OCI-M1 (cell line): Measurements from ENCODE around the gene LAT.

Experiments used
- DNase-seq: peaks from one replicate; lab custom pipeline; 2025; lab: John Stamatoyannopoulos, UW

LAT gene

DNA sequence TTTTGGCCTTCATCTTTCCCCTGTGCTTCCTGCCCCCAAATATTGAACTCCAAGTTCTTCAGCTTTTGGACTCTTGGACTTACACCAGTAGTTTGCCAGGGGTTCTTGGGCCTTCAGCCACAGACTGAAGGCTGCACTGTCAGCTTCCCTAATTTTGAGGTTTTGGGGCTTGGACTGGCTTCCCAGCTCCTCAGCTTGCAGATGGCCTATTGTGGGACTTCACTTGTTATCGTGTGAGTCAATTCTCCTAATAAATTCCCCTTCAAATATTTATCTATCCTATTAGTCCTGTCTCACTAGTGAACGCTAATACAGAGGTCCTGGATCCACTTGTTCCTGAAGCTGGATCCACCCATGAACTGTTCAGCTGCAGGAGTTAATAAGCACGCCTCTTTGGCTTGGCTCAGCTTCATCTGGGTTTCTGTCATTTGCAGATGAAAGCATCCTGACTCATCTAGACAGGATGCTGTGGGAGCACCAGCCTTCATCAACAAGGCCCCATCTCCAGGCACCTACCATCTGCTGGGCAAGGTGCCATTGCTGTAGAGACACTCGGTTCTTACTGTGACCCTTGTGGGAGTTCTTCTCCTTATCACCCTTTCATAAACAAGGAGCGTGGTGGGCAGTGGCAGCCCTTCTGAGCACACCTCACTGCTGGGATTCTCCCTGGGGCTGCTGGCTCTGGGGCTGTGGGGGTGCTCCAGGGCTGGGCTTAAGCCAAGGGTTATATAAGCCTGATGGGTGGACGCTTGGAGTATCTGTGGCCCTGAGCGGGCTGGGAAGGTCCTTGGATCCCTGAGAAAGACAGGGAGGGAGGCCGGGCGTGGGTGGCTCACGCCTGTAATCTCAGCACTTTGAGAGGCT is 23.1 kb downstream of the LAT start:
- DNase-seq: peak; percentile 49

DNA sequence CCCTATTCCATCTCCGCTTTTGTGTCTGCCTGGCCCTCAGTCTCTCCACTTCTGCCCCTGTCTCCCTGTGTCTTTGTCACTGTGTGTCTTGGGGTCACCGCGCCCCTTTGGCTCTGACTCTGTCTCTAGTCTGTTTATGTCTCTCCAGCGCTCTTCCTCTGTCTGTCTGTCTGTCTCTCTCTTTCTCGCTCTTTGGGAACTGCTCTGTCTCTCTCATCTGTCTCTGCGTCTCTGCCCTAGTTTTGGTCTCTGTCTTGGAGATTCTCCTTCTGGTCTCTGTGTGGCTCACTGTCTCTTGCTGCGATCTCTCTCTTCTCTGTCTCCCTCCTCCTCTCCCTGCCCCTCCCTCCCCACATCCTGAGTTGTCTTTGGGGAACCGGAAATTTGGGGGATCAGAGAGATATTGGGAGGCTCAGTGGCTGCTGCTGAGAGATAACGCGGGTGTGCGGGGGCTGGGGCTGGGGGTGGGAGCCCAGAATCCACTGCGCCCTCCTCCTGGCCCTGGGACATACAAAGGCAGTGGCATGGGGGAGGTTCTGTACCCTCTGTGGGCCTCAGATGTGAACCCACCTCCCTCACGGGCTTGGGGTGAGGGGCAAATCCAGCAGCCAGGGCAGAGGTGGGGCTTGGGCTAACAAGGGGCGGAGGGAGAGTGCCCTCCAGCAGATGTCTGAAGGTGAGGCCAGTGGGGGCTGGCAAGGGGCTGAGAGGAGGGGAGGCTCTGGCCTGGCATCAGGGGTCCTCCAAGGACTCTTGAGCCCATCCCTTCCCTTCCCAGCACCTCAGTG is 24.4 kb downstream of the LAT start:
- peak; percentile 92 for DNase-seq

DNA sequence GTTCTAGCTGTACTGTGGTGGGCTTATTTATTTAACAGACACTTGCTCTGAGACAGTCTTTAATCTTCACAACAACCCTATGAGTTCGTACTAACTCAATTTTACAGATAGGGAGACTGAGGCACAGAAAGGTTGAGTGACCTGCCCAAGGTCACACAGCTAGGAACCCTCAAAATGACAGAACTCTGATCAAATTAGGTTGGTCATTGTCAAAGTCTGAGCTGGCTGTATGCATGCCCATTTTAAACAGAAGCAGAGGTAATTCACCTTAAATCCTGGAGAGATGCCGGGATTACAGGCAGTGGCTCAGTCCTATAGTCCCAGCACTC is 24.9 kb downstream of the LAT start:
- peak; percentile 62 for DNase-seq

DNA sequence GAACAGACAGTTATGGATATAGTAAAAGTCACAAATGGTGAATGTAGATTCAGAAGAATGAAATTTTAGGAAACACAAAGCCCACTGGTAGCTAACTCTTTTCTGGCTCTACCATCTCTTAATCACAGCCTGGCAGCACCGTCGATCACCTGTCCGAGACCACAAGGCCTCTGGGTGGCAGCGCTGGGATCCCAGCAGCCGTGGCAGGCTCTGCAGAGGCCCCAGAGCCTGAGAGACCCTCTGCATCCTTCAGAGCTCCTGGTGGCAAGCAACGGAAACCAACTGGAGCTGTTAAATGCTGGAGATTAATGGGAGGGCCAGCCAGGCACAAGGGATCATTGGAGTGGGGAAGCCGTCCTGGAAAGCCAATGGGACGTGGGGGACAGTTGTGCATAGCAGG is 26.3 kb downstream of the LAT start:
- DNase-seq: peak; percentile 16

DNA sequence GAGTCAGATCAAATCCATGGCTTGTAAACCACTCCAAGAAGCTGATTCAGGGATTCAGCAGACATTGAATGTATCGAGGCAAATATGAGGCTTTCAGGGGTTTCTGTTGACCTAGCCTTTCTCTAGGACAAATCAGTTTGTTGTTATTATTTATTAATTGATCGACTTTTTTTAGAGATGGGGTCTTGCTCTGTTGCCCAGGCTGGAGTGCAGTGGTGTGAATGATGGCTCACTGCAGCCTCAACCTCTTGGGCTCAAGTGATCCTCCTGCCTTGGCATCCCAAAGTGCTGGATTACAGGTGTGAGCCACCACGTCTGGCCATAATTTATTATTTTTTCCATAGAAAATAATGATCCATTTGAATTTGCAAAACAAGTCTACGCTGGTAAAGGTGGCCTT is 27.0 kb downstream of the LAT start:
- DNase-seq: no peak

DNA sequence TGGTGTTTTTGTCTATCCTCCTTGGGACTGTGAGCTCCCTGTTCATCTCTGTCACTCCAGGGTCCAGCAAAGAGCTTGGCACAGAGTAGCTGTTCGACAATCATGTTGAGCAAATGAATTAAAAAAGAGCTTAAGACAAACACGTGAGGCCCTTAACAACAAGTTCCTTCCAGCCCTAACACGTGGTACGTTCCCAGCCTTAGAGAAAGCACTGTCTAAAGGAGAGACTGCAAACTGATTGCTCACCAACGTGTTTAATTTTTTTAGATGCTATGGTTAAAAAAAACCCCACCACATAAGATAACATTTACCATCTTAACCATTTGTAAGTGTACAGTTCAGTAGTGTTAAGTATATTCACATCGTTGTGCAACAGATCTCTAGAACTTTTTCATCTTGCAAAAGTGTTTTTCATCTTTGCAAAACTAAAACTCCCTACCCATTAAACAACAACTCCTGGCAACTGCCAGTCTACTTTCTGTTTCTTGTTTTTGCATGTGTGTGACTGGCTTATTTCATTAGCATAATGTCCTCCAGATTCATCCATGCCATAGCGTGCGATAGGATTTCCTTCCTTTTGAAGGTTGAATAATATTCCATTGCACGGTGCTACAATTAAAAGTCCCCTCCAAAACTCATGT is 28.2 kb downstream of the LAT start:
- DNase-seq: peak; percentile 36

DNA sequence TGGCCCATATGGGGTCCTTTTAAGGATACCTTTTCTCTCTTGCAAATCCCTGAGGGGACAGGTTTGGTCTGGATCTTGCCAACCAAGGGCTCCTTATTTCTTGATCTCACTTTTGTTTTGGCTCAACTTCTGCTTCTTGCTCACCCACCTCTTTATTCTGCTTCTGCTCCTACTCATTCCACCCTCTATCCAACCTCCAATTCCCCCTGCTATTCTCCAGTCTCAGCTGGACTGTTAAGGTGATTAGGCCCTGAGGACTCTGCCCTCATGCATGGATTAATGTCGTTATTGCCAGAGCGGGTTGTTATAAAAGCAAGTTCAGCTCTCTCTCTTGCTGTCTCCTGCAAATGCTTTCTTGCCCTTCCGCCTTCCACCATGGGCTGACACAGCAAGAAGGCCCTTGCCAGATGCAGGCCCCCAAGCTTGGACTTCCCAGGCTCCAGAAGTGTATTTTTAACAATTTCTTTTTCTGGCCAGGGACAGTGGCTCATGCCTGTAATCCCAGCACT is 29.8 kb downstream of the LAT start:
- DNase-seq: no peak

DNA sequence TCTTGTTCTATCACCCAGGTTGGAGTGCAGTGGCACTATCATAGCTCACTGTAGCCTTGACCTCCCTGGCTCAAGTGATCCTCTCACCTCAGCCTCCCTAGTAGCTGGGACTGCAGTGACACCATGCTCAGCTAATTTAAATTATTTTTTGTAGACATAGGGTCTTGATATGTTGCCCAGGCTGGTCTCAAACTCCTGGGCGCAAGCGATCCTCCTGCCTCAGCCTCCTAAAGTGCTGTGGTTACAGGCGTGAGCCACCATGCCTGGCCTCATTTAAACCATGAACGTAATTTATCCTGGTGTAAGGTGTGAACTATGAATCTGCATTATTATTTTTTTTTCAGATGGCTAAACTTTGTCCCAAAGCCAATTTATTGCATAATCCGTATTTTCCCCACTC is 37.3 kb downstream of the LAT start:
- DNase-seq: no peak

DNA sequence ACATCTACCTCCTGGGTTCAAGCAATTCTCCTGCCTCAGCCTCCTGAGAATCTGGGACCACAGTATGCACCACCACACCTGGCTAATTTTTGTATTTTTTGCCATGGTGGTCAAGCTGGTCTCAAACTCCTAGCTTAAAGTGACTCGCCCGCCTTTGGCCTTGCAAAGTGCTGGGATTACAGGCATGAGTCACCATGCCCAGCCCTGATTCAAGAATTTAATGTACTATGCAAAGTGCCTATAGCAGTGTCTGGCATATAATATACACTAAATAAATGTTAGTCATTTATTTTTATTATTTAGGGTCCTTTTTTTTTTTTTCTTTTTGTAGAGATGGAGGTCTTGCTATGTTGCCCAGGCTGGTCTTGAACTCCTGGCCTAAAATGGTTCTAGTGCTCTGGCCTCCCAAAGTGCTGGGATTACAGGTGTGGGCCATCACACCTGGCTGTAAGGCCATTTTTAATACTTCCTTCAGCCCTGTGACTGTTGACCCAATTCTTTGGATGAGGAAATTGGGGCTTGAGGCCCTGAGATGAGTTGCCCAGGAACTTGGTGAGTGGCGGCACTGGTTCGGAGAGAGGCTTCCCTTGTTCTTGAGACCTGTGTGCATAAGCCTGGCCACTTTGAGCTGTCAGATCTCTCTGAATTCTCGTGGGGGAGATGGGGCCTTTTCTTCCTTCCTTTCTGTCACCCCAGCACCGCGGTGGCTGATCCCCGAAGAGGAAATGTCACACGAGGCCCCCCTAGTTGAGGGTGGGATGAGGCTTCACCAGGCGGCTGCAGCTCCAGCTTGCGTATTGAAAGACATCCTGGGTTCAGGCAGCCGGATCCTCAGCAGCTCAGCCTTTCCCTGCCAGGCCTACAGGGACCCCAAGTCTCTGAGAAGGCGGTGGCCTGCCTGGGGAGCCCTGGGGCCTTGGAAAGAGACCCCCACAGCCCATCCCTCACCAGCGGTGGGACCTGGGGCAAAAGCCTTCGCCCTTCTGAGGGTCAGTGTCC is 38.7 kb downstream of the LAT start:
- DNase-seq: no peak

DNA sequence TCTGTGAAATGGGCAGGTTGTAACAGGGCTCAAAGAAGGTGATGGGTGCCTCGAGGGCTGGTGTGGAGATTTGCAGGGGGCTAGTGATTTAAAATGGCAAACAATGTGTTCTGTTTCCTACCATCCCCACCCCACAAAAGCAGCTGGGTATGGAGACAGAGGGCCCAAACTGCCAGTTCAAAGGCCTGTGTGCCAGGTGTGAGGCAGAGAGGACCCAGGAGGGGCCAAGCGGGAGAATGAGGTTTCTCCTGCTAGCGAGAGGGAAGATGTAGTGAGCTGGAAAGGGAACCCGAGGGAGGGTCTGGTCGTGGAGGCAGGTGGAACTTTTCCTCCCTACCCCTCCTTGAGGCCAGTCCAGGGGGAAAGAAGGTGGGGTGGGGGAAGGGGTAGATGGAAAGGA is 39.4 kb downstream of the LAT start:
- DNase-seq: no peak

DNA sequence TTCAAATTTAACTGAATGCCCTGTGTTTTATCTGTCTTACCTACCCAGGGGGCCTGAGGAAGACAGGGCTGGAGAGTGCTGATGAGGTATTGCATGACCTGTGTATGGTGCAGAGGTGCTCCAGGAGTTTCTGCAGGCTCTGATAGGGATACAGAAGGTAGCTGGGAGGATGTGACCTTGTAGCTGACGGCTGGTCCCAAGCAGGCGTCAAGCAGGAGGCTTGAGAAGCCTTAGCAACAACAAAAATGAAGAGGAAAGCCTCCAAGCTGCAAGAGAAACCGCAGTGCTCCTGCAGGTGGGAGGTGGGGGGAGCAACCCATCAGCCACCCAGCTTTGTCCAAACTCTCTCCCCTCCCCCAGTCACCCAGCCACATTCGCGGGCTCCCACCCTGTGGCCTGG is 40.4 kb downstream of the LAT start:
- DNase-seq: no peak

DNA sequence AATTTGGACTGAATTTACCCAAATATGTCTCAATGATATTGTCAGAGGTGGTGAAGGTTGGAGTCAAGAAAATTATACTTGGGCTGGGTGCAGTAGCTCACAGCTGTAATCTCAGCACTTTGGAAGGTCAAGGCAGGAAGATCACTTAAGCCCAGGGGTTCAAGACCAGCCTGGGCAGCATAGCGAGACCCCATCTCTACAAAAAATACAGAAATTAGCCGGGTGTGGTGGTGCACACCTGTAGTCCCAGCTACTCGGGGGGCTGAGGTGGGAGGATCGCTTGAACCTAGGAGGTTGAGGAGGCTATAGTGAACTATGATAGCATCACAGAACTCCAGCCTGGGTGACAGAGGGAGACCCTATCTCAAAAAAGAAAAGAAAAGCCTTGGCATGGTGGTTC is 40.9 kb downstream of the LAT start:
- no peak for DNase-seq

DNA sequence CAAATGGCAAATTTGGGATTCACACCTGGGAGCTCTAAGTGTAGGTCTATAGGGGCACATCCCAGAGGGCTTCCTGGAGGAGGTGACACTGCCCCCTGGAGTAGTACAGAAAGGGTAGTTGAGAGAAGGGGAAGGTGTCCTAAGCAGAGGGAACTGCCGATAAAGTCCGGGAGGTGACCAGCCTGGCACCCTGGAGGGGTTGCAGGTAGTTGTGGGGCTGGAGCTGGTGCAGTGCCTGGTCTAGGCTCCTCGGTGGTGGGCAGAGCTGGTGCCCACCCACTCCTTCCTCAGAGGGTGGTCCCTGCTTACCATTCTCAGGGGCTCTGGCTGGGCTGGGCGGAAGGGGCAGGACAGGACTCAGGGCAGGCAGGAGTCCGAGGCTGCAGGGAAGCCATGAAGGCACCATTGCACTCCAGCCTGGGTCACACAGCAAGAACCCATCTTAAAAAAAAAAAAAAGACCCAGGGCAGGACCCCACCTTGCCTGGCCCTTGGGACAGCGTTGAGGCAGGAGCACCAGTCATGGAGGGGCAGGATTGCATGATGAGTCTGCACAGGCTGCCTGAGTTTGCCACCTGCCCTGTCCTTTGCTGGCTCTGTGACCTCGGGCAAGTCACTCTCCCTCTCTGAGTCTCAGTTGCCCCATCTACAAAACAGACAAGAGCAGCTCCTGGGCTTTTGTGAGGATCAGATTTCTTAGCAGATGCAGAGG is 43.8 kb downstream of the LAT start:
- DNase-seq: no peak

DNA sequence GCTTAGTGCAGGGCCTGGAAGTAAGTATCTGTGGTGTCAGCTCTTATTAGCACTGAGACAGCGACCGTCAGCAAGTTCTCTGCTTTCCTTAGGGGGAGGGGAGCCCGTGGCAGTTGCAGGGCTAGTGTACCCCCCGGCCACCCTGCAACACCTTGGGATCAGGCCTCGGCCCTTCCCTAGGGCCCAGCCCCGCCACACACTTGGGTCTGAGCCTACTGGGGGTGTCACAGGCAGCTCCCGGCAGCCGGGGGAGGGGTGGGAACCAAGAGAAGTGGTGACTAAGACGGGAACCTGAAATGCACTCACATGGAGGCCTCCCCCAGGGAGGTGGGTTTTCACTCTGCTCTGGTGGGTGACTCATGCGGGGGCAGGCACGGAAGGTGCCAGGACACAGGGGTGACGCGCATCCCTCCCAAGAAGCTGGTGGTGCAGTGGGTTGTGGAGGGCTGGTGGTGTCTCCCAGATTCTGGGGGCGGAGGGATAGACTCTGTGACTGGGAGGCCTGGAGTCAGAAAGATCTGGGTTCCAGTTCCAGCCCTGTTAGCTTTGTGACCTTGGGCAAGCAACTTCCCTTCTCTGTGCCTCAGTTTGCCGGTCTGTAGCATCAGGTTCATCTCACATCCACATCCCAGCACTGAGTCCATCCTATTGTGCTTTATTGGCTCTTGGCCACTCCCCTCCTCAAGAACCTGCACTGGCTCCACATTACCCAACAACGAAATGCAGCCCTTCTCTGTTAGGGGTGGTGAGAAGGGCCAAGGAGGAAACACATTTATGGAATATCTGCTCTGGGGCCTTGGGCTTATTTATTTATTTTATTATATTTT is 44.5 kb downstream of the LAT start:
- DNase-seq: no peak

DNA sequence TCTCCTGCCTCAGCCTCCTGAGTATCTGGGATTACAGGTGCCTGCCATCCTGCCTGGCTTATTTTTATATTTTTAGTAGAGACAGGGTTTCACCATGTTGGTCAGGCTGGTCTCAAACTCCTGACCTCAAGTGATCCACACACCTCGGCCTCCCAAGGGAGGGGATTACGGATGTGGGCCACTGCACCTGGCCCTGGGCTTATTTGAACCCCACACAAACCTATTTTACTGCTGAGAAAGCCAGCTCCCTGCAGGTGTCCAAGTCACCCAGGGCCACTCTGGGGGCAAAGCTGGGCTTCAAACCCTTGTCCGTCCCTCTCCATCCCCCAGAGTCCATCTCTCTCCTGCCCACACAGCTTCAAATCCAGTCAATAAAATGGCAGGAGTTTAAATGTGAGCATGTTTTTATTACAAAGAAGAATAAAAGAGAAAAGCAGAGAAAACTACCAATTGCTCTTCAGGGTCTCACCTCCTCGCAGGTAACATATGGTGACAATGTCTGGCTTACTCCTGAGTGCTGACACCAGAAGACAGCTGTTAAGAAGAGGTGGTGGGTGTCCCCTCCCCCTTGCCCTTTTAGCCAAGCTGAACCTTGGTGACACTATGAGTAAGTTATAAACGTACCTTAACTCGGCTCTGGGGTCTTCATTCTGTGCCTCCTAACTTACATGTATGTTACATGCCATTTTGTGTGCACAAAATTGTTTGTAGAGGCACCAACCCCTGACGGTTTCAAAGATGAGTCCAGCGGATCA is 45.4 kb downstream of the LAT start:
- DNase-seq: no peak
